HL-60/S4 treated with retinoic acid at 250 ng/mL for 4 days and 3 days (cell line): ENCODE data around the gene IQCF2.
"Not testable (repeated sequence)": the region's sequence is repeated elsewhere in the genome, so short reads cannot be mapped to it uniquely, and the experiment has no call there.

Experiments used
- in situ Hi-C: fragments of 300-500 bp; cut with MboI; formaldehyde crosslinking; loops from 2 replicates; pipeline ENCODE4 v1.7.0; 2022; ENCODE audit warnings: low sequenced_read_pairs

IQCF2 gene

GRCh38 chr3:51860703-51861665 is at the start of gene IQCF2:
Gene IQCF2, plus strand, starts transcription at chr3:51861615. Its CDS starts 52 bp downstream, at chr3:51861667.
- in situ Hi-C loops, result no loop called here

DNA sequence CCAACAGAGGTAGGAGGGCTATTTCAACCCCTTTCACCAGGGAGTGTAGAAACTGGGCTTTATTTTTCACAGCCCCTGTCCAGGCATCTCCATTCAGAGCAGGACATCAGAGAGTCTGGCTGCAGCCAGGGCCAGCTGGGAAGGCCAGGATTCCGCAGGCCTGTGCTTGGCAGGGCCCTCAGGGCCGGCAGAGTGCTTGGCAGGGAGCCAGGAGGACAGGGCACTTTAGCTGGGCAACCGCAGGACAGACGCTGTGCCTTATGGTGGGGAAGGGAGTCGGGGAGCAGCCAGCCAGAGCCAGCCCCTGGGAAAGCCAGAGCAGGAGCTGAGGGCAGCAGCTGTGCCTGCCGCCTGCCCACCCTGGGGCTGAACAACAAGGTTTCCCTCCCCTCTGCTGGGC is 47.9 kb upstream of the IQCF2 start:
- in situ Hi-C loops, result no loop called here

GRCh38 chr3:51814034-51814433 is 47.4 kb upstream of the IQCF2 start:
- in situ Hi-C loops, result no loop called here

DNA sequence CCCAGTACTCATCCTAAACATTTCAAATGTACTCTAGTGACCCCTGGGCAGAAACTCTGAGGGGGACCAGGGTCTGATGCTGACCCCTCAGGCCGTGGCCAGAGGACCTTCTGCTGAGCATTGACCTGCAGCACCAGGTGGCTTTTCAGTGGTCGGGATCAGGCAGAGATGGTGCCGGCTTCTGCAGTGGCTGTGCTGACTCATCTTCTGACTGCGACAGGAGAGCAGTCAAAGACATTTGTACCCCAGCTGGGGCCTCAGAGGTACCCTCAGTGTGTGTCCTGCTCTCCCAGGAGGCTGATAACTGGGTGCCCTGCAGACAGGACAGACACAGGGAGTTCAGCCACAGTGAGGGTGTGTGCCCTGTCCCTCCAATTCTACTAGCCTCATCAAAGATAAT is 45.8 kb upstream of the IQCF2 start:
- in situ Hi-C loops, result no loop called here

DNA sequence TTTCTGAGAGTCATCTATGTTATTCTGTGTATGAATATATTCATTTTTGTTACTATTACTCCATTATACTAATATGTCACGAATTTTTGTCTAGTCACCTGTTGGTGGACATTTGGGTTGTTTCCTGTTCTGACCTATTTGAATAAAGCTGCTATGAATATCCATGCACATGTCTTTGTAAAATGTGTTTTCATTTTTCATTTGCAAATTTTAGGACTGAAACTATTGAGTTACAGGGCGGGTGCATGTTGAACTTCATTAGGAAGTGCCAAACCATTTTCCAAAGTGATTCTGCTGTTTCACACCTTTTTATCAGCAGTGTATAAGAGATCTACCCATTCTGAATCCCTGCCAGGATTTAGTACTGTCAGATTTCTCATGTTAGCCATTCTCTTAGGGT is 44.7 kb upstream of the IQCF2 start:
- in situ Hi-C loops, result no loop called here

DNA sequence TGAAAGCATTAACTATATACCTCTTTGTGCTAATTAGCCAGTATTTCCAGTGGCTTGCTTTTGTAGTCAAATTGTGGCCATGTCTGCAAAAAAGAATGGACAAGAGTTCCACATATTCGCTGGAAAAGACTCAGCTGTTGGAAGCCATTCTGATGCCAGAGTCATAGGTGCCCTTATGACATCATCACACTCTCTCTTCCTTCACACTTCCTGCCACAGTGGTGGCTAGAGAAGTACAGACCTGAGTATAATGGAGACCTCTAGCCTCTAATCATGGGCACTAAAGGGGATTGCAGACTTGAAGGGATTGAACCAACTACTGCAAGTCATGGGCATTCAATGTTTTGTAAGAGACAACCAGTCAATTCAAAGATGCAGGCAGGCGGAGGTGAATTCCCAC is 44.0 kb upstream of the IQCF2 start:
- in situ Hi-C loops, result no loop called here

GRCh38 chr3:51819151-51819550 is 42.3 kb upstream of the IQCF2 start:
- in situ Hi-C loops, result no loop called here

GRCh38 chr3:51819709-51820406 is 41.6 kb upstream of the IQCF2 start:
- in situ Hi-C loops, result no loop called here

- in situ Hi-C loops, result no loop called here
These were observed 33.1 kb upstream of the IQCF2 start for GRCh38 chr3:51828297-51828696.

- in situ Hi-C loops, result no loop called here
These were observed 31.1 kb upstream of the IQCF2 start for GRCh38 chr3:51830345-51830744.

GRCh38 chr3:51830836-51831385 is 30.5 kb upstream of the IQCF2 start:
- in situ Hi-C loops, result no loop called here

DNA sequence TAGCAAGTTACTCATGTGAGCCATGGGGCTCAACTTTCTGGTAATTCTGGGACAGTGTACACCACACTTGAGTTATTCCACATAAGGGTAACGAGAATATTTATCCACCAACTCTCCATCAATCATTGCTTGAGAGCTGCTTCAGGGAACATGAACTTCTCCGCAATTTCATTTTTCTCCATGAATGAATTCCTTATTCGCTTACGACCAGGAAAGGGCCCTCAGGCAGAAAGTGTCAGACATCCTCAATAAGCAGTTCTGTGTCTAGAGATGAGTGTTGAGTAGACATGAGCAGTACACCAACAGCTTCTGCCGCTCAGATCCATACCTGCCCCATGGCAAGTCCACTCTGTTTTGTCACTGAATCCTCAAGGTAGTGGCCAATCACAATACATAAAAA is 24.8 kb upstream of the IQCF2 start:
- in situ Hi-C loops, result no loop called here

GRCh38 chr3:51845129-51845528 is 16.3 kb upstream of the IQCF2 start:
- in situ Hi-C loops, result no loop called here

DNA sequence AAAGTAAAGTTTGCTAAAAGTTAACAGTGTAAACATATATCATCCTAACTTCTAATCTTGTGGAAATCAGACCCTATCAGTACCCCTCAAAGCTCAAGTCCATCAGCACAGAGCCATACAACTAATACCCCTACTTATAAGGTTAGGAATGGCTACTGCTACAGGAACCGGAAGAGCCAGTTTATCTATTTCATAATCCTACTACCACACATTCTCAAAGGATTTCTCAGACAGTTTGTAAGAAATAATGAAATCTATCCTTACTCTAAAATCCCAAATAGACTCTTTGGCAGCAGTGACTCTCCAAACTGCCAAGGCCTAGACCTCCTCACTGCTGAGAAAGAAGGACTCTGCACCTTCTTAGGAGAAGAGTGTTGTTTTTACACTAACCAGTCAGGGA is 6.0 kb upstream of the IQCF2 start:
- in situ Hi-C loops, result not testable (repeated sequence)

GRCh38 chr3:51862886-51863285 is 1.5 kb downstream of the IQCF2 start:
- in situ Hi-C loops, result no loop called here

GRCh38 chr3:51868896-51869295 is 7.5 kb downstream of the IQCF2 start:
- in situ Hi-C loops, result not testable (repeated sequence)

DNA sequence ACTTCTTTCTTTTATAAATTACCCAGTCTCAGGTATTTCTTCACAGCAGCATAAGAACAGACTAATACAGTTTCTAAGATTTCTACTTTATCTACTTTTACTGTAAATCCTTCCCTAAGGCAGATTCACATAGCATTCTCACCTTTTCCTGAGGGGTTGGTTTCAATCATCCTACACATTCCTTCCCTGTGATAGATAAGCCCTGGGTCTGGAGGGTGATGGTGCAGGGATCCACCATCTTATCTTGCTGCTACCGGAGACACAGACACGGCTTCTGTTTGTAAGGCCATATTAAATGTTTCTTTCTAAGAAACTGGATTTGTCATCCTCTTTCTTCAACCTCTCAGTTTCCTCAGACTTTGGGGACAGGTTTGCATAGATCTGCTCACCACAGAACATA is 7.9 kb downstream of the IQCF2 start:
- in situ Hi-C loops, result no loop called here

GRCh38 chr3:51873253-51873766 is 11.9 kb downstream of the IQCF2 start:
- in situ Hi-C loops, result no loop called here

GRCh38 chr3:51873876-51874275 is 12.5 kb downstream of the IQCF2 start:
- in situ Hi-C loops, result no loop called here

GRCh38 chr3:51874411-51874810 is 13.0 kb downstream of the IQCF2 start:
- in situ Hi-C loops, result no loop called here

DNA sequence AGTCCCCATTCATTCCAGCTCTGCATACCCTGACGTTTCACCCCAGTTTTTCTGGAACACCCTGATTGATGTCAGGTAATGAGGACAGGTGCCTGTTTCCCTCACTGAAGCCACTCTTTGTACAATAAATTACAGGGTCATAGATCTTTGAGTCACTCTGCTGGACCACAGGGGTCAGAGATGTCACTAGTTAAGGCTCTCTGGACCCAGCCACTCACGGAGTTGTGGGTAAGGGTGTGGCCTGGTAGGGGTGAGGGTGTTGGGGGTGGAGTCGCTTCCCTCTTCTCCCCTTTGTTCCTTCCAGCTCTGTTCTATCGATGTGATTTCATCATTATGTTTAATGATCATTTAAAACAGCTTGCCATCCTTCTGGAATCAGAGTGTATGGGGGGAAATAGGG is 13.5 kb downstream of the IQCF2 start:
- in situ Hi-C loops, result no loop called here

- in situ Hi-C loops, result no loop called here
These were observed 14.1 kb downstream of the IQCF2 start, which contains the start of gene IQCF5 for GRCh38 chr3:51875501-51875900. Gene IQCF5, minus strand, starts transcription at chr3:51875601. Its CDS starts 70 bp downstream, at chr3:51875531.
